GM18867 (cell line): ENCODE data around the gene LHX2.

Experiments used
- ATAC-seq: cut with Tn5 transposase; IDR thresholded peaks from one replicate; pipeline ENCODE4 v1.9.1; 2021; ENCODE audit warnings: mild to moderate bottlenecking, moderate library complexity; ENCODE audit not compliant: unreplicated experiment

Gene LHX2

GRCh38 chr9:124012368-124013301, 1.1 kb downstream of the LHX2 start:
- no peak for ATAC-seq

GRCh38 chr9:124013309-124014210, 2.0 kb downstream of the LHX2 start:
- no peak for ATAC-seq

GRCh38 chr9:124014211-124014955, 2.8 kb downstream of the LHX2 start:
- ATAC-seq: no peak

- no peak for ATAC-seq
Measured at GRCh38 chr9:124014956-124015660, 3.5 kb downstream of the LHX2 start.

GRCh38 chr9:124015661-124016131, 4.1 kb downstream of the LHX2 start:
- ATAC-seq: no peak

- no peak for ATAC-seq
Measured at GRCh38 chr9:124016175-124017050, 4.8 kb downstream of the LHX2 start.

GRCh38 chr9:124017051-124017928, 5.7 kb downstream of the LHX2 start:
- no peak for ATAC-seq

- no peak for ATAC-seq
Measured at GRCh38 chr9:124017929-124018729, 6.6 kb downstream of the LHX2 start.

GRCh38 chr9:124018730-124019697, 7.4 kb downstream of the LHX2 start:
- no peak for ATAC-seq

- ATAC-seq: no peak
Measured at GRCh38 chr9:124019771-124020519, 8.4 kb downstream of the LHX2 start.

GRCh38 chr9:124020520-124021384, 9.2 kb downstream of the LHX2 start:
- no peak for ATAC-seq

GRCh38 chr9:124021385-124021769, 9.8 kb downstream of the LHX2 start:
- ATAC-seq: no peak

- ATAC-seq: no peak
Measured at GRCh38 chr9:124022201-124023121, 10.9 kb downstream of the LHX2 start.

GRCh38 chr9:124024107-124024506, 12.5 kb downstream of the LHX2 start:
- no peak for ATAC-seq
